HG03520 (cell line): ENCODE results near the gene RBM5.
"Not testable (repeated sequence)": the region's sequence is repeated elsewhere in the genome, so short reads cannot be mapped to it uniquely, and the experiment has no call there.

ENCODE experiments used
- ATAC-seq: cut with Tn5 transposase; IDR thresholded peaks from one replicate; pipeline ENCODE4 v1.9.1; 2021; ENCODE audit warnings: mild to moderate bottlenecking, moderate library complexity; ENCODE audit not compliant: unreplicated experiment

RBM5 gene

GRCh38 chr3:50088725-50089608 is at the start of gene RBM5:
TSS of gene RBM5 (plus strand) at chr3:50088919. CDS start at chr3:50090435, 1,516 bp downstream.
- ATAC-seq = peak; percentile 96

- no peak for ATAC-seq
These were observed 43.7 kb upstream of the RBM5 start for GRCh38 chr3:50044976-50045375.

- ATAC-seq = no peak
These were observed 41.3 kb upstream of the RBM5 start for GRCh38 chr3:50047426-50047825.

GRCh38 chr3:50050361-50050760 is 38.4 kb upstream of the RBM5 start:
- no peak for ATAC-seq

GRCh38 chr3:50057756-50058155 is 31.0 kb upstream of the RBM5 start:
- ATAC-seq = no peak

GRCh38 chr3:50068134-50068533 is 20.6 kb upstream of the RBM5 start:
- no peak for ATAC-seq

- ATAC-seq = no peak
These were observed 10.6 kb upstream of the RBM5 start for GRCh38 chr3:50078091-50078490.

- no peak for ATAC-seq
These were observed 10.1 kb upstream of the RBM5 start for GRCh38 chr3:50078622-50079021.

- not testable (repeated sequence) for ATAC-seq
These were observed 3.8 kb upstream of the RBM5 start for GRCh38 chr3:50084951-50085350.

- no peak for ATAC-seq
These were observed 858 bp downstream of the RBM5 start for GRCh38 chr3:50089609-50089945.

GRCh38 chr3:50090984-50091383 is 2.3 kb downstream of the RBM5 start:
- no peak for ATAC-seq

GRCh38 chr3:50095352-50095998 is 6.8 kb downstream of the RBM5 start:
- ATAC-seq = no peak

- no peak for ATAC-seq
These were observed 11.7 kb downstream of the RBM5 start for GRCh38 chr3:50100386-50100785.

- ATAC-seq = no peak
These were observed 12.5 kb downstream of the RBM5 start for GRCh38 chr3:50100956-50101845.

GRCh38 chr3:50102558-50102957 is 13.8 kb downstream of the RBM5 start:
- no peak for ATAC-seq

- no peak for ATAC-seq
These were observed 23.0 kb downstream of the RBM5 start for GRCh38 chr3:50111757-50112156.

- ATAC-seq = no peak
These were observed 23.7 kb downstream of the RBM5 start for GRCh38 chr3:50112462-50112861.

GRCh38 chr3:50117120-50117519 is 28.4 kb downstream of the RBM5 start:
- no peak for ATAC-seq

GRCh38 chr3:50118237-50118636 is 29.5 kb downstream of the RBM5 start:
- ATAC-seq = no peak

GRCh38 chr3:50119786-50120185 is 31.1 kb downstream of the RBM5 start:
- no peak for ATAC-seq

- ATAC-seq = no peak
These were observed 31.8 kb downstream of the RBM5 start for GRCh38 chr3:50120364-50121071.
